GM23248 (cell line): Measurements from ENCODE around the gene RBM23.

Source experiments
- EZH2 ChIP-seq: fragments of 200-600 bp; sonication (generic); IDR thresholded peaks from 2 replicates; pipeline ENCODE4 v1.6.1; 2018; ENCODE audit warnings: antibody characterized with exemption, mild to moderate bottlenecking; ENCODE audit not compliant: insufficient read depth, poor library complexity, severe bottlenecking
- EZH2phosphoT487 ChIP-seq: fragments of 200-600 bp; sonication (generic); IDR thresholded peaks from 2 replicates; pipeline ENCODE4 v1.6.1; 2018; ENCODE audit warnings: antibody characterized with exemption, moderate library complexity, mild to moderate bottlenecking, low read depth; ENCODE audit not compliant: insufficient read depth

DNA sequence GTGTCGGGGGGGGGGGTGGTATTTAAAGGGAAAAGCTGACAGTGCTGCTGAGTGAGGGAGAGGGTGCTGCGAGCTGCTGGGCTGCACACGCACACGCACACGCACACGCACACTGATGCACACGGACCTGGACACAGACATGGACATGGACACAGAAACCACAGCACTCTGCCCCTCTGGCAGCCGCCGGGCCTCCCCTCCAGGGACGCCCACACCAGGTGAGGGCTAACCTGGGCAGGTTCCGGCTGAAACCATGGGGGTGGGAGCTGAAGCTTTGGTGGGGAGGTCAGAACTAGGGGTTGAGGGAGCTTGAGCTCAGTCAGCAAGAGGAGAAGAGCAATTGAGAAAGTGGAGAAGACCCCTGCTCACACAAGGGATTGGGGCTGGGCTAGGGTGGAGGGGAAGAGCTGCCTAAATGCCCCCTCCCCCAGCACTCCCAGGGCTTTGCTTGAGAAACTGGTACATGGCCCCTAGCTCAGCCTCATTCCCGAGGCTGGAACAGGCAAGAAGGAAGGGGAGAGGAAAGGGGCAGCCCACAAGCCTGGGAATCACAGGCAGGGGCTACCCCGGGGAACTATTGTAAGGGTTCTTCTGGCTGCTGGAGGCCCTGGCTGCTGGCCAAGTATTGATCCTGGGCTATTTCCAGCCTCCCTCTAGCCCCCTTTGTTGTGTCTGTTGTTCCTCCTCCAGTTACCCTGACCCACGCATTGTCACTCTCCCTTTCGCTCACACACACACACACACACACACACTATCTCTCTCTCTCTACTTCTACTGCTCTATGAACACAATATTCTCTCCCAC, 35.6 kb downstream of the RBM23 start, which contains the start of gene REM2:
- TF ChIP-seq EZH2 (no peak), EZH2phosphoT487 (no peak)
